Smooth muscle cell (in vitro differentiated cells): ENCODE results near the gene LSM4. TPM values are rescaled to one million over a fixed set of nuclear protein-coding genes. Genes with fewer than 3 reads are reported as not detected.

Source experiments
- DNase-seq: peaks from one replicate; lab custom pipeline; 2025; ENCODE audit not compliant: unreplicated experiment; lab: John Stamatoyannopoulos, UW
- H2AFZ ChIP-seq: fragments of 200-600 bp; sonication (generic); 2 replicates; pipeline ENCODE4 v1.6.0; 2016; ENCODE audit warnings: antibody characterized with exemption, low read depth, mild to moderate bottlenecking
- H3F3A ChIP-seq: fragments of 200-600 bp; sonication (generic); 2 replicates; pipeline ENCODE4 v1.6.0; 2017; ENCODE audit warnings: antibody characterized with exemption, low read depth
- H3K27ac ChIP-seq: fragments of 200-600 bp; sonication (generic); 2 replicates; pipeline ENCODE4 v1.5.1; 2016; ENCODE audit warnings: low read depth, mild to moderate bottlenecking
- H3K27me3 ChIP-seq: fragments of 200-600 bp; sonication (generic); 2 replicates; pipeline ENCODE4 v1.6.1; 2016; ENCODE audit warnings: low read depth, mild to moderate bottlenecking
- H3K36me3 ChIP-seq: fragments of 200-600 bp; sonication (generic); 2 replicates; pipeline ENCODE4 v1.5.1; 2016; ENCODE audit warnings: low read depth
- H3K4me1 ChIP-seq: fragments of 200-600 bp; sonication (generic); 2 replicates; pipeline ENCODE4 v1.5.1; 2016; ENCODE audit warnings: low read depth
- H3K4me2 ChIP-seq: fragments of 200-600 bp; sonication (generic); 2 replicates; pipeline ENCODE4 v1.6.0; 2016; ENCODE audit warnings: mild to moderate bottlenecking
- H3K4me3 ChIP-seq: fragments of 200-600 bp; sonication (generic); 2 replicates; pipeline ENCODE4 v1.5.1; 2016; ENCODE audit warnings: mild to moderate bottlenecking
- H3K79me2 ChIP-seq: fragments of 200-600 bp; sonication (generic); 2 replicates; pipeline ENCODE4 v1.6.0; 2016; ENCODE audit warnings: low read depth, mild to moderate bottlenecking
- H3K9ac ChIP-seq: fragments of 200-600 bp; sonication (generic); 2 replicates; pipeline ENCODE4 v1.6.0; 2016; ENCODE audit warnings: low read depth
- H3K9me3 ChIP-seq: fragments of 200-600 bp; sonication (generic); replicated peaks from 2 replicates; pipeline ENCODE4 v1.5.1; 2016; ENCODE audit warnings: low read depth
- H4K20me1 ChIP-seq: fragments of 200-600 bp; sonication (generic); 2 replicates; pipeline ENCODE4 v1.6.0; 2016; ENCODE audit warnings: low read depth
- WGBS: methylation state at CpG from one replicate; pipeline ENCODE4 v1.1.7; 2016; ENCODE audit warnings: low lambda C conversion rate; 5-methylcytosine and 5-hydroxymethylcytosine counted together
- polyA plus RNA-seq: library from polyadenylated mRNA; unstranded; fragments of >200 nt; fragmentation: Nextera tagmentation; extraction: Ambion mirVana; gene quantifications from 2 replicates; pipeline ENCODE4 v1.2.1, GENCODE V29; 2016
- total RNA-seq: library from RNA; depleted of rRNA; stranded (reverse); fragments of >200 nt; gene quantifications from 2 replicates; pipeline ENCODE4 v1.2.3, GENCODE V29; 2014
- TF ChIP-seq, protein P1 (sequence below): fragments of 200-600 bp; sonication (generic); IDR thresholded peaks from 2 replicates; pipeline ENCODE4 v1.5.1; 2017; ENCODE audit warnings: borderline replicate concordance, mild to moderate bottlenecking, antibody characterized with exemption; ENCODE audit not compliant: insufficient read depth, poor library complexity, severe bottlenecking

Gene LSM4
- total and polyA plus RNA-seq, 2 experiments from 2014 or later, result 116 to 156 TPM

DNA sequence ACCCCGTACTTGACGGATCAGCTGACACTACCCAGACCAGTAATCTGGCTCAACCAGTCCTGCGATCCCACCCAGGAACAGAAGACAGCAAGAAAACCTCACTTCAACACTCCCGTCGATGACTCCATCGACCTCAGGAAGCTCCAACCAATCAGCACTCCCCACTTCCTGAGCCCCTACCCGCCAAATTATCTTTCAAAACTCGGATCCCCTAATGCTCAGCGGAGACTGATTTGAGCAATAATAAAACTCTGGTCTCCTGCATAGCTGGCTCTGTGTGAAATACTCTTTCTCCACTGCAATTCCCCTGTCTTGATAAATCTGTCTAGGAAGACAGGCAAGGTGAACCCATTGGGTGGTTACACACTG lies 1.2 kb downstream of the LSM4 start:
- Histone ChIP-seq H3K36me3 (no peaks in the 10 kb centered on the region), H3K27ac (peak overlapping the region; percentile 65), H3K27me3 (no peaks in the 10 kb centered on the region), H3K4me3 (peak overlapping the region; percentile 63), H2AFZ (no peak overlapping the region), H3K9ac (no peak overlapping the region), H3F3A (peaks cover 24% of the 10 kb centered on the region), H3K9me3 (no peaks in the 10 kb centered on the region), H3K79me2 (peaks cover 39% of the 10 kb centered on the region), H3K4me1 (peaks cover 22% of the 10 kb centered on the region), H3K4me2 (peak overlapping the region; percentile 97), H4K20me1 (no peaks in the 10 kb centered on the region)
- TF ChIP-seq, protein P1, sequence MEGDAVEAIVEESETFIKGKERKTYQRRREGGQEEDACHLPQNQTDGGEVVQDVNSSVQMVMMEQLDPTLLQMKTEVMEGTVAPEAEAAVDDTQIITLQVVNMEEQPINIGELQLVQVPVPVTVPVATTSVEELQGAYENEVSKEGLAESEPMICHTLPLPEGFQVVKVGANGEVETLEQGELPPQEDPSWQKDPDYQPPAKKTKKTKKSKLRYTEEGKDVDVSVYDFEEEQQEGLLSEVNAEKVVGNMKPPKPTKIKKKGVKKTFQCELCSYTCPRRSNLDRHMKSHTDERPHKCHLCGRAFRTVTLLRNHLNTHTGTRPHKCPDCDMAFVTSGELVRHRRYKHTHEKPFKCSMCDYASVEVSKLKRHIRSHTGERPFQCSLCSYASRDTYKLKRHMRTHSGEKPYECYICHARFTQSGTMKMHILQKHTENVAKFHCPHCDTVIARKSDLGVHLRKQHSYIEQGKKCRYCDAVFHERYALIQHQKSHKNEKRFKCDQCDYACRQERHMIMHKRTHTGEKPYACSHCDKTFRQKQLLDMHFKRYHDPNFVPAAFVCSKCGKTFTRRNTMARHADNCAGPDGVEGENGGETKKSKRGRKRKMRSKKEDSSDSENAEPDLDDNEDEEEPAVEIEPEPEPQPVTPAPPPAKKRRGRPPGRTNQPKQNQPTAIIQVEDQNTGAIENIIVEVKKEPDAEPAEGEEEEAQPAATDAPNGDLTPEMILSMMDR, result no peak
- WGBS, result 4% methylated on average over 9 of the region's 9 CpGs
- no peak for DNase-seq

DNA sequence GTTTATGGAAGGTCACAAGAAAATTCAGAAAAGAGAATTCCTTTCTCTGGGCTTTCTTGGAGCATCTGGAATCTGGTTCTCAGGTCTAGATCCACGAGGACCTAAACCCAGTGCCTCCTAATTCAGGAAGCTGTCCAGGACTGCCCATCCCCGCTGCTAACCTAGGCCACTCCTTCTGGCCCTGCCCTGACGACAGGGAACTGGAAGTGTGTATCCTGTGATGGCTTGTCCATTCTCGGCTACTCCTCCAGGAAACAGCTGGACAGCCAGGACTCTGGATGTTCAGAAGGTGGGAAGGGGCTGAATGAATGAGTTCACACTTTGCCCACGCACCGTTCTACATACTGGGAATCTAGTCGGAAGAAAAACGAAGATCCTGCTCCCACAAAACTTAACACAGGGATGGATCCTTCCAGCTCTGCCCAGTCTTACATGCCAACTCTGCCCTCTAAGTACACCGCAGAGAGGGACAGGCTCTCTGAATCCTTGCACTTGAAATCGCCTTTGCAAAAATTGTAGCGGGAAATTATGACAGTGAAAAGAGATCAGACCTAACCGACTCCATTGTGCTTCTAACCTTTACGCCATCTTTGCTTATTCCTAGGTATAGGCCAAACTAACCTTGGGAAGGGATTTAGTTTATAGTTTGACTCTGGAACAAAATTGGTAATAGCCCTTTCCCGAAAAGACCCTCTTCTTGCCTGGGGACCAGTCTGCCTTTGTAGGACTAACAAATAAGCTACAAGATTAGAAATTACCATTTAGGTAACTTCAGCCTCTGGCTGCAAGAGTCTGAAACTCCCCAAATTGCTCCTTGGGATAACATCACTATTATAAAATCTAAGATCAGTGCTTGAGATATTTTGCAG lies 1.8 kb downstream of the LSM4 start:
- Histone ChIP-seq H2AFZ (no peak overlapping the region), H3K4me2 (peak overlapping the region; percentile 97), H3K9me3 (no peaks in the 10 kb centered on the region), H4K20me1 (no peaks in the 10 kb centered on the region), H3K27me3 (no peaks in the 10 kb centered on the region), H3K27ac (peak overlapping the region; percentile 65), H3K9ac (no peak overlapping the region), H3F3A (peaks cover 24% of the 10 kb centered on the region), H3K79me2 (peaks cover 39% of the 10 kb centered on the region), H3K4me1 (peaks cover 22% of the 10 kb centered on the region), H3K4me3 (no peak overlapping the region), H3K36me3 (no peaks in the 10 kb centered on the region)
- no peak for DNase-seq
- TF ChIP-seq, protein P1, result no peak
- WGBS, result 68% methylated on average over 14 of the region's 14 CpGs

DNA sequence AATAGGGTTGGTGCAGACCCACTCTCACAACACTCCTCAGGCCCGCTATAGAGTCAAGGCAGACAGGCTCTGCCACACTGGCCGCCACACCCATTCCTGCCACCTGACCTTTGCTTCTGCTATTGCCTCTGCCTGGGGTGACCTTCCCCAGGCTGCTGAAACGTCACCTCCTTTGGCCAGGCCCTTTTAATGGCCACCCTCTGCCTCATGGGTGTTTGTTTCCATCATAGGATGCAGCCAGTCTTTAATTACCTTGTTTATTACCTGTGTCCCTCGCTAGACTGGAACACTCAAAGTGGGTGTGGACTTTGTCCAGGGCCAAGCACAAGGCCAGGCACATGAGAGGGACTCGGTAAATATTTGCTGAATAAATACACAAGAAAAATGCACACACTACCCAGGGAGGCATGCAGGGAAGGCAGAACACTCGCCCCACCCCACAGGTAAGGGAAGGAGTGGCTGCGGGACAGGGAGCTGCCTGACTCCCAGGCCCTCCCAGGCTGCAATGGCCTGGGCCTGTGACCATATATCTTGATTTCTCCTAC lies 3.2 kb downstream of the LSM4 start:
- Histone ChIP-seq H3K36me3 (no peaks in the 10 kb centered on the region), H3K9ac (no peak overlapping the region), H3K4me2 (no peak overlapping the region), H3K27ac (no peak overlapping the region), H2AFZ (no peak overlapping the region), H3K4me1 (peaks cover 22% of the 10 kb centered on the region), H4K20me1 (no peaks in the 10 kb centered on the region), H3F3A (peaks cover 24% of the 10 kb centered on the region), H3K27me3 (no peaks in the 10 kb centered on the region), H3K9me3 (no peaks in the 10 kb centered on the region), H3K79me2 (peaks cover 44% of the 10 kb centered on the region), H3K4me3 (no peak overlapping the region)
- TF ChIP-seq, protein P1, result no peak
- DNase-seq, result no peak
- 89% methylated on average over 7 of the region's 7 CpGs for WGBS
